ENCODE data around the gene HMOX1. TPM values are rescaled to one million over a fixed set of nuclear protein-coding genes. Genes with fewer than 3 reads are reported as not detected.
"Not testable (repeated sequence)": the region's sequence is repeated elsewhere in the genome, so short reads cannot be mapped to it uniquely, and the experiment has no call there.

Gene HMOX1
- total and polyA plus RNA-seq, 8 donors: 2.2 to 106 (median 11.4) TPM; not detected in 1

DNA sequence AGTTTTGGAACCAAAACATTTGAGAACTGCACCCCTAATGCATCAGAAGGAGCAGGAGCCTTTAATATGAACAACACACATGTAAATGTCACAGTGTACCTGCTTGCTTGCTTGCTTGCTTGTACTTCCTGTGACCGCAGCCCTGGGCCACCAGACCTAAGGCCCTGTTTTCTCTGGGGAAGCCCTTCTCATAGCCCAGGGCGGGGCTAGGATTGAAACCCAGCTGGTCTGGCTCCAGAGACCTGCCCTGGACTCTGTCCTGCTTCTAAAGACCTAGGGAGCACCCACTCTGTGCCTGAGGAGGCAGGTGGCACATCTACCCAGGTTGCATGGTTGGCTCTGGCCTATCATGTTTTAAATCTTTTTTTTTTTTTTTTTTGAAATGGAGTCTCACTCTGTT is 11.5 kb downstream of the HMOX1 start:
- no peak for DNase-seq

DNA sequence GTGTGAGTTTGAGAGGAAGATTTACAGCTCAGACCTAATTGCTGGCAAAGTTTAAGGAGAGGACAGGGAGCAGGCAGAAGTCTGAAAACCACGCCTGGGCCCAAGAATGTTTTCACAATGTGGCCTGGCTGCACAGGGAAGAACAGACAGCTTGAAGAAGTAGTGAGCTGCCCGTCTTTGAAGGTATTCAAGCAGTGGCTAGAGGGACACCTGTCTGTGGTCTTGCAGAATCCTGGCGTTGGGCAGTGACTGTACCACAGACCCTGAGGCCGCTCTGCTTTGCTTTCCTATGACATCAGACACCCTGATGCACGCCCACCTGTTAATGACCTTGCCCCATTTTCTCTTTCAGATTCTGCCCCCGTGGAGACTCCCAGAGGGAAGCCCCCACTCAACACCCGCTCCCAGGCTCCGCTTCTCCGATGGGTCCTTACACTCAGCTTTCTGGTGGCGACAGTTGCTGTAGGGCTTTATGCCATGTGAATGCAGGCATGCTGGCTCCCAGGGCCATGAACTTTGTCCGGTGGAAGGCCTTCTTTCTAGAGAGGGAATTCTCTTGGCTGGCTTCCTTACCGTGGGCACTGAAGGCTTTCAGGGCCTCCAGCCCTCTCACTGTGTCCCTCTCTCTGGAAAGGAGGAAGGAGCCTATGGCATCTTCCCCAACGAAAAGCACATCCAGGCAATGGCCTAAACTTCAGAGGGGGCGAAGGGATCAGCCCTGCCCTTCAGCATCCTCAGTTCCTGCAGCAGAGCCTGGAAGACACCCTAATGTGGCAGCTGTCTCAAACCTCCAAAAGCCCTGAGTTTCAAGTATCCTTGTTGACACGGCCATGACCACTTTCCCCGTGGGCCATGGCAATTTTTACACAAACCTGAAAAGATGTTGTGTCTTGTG is 12.5 kb downstream of the HMOX1 start:
- H3K27me3 ChIP-seq: no peaks in the 10 kb centered on the region
- peaks cover 0 to 8% (median 0%) of the 10 kb centered on the region in 4 donors for H3K4me1 ChIP-seq
- TF ChIP-seq POLR2A (IDR thresholded peaks at IDR 0.05): no peak
- TF ChIP-seq POLR2AphosphoS5 (IDR thresholded peaks at IDR 0.05): no peak
- no peak for TF ChIP-seq EP300 (IDR thresholded peaks at IDR 0.05)
- TF ChIP-seq, protein P1, sequence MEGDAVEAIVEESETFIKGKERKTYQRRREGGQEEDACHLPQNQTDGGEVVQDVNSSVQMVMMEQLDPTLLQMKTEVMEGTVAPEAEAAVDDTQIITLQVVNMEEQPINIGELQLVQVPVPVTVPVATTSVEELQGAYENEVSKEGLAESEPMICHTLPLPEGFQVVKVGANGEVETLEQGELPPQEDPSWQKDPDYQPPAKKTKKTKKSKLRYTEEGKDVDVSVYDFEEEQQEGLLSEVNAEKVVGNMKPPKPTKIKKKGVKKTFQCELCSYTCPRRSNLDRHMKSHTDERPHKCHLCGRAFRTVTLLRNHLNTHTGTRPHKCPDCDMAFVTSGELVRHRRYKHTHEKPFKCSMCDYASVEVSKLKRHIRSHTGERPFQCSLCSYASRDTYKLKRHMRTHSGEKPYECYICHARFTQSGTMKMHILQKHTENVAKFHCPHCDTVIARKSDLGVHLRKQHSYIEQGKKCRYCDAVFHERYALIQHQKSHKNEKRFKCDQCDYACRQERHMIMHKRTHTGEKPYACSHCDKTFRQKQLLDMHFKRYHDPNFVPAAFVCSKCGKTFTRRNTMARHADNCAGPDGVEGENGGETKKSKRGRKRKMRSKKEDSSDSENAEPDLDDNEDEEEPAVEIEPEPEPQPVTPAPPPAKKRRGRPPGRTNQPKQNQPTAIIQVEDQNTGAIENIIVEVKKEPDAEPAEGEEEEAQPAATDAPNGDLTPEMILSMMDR (IDR thresholded peaks at IDR 0.05): no peak
- no peak for DNase-seq
- H3K4me3 ChIP-seq: no peak overlapping the region
- no peaks in the 10 kb centered on the region for H3K9me3 ChIP-seq
- H3K27ac ChIP-seq: no peak overlapping the region
- H3K36me3 ChIP-seq: peaks cover 0 to 34% (median 14%) of the 10 kb centered on the region in 4 donors
- WGBS, 5 donors: 81 to 91% (median 85%) methylated on average over 14 to 16 of the region's 16 CpGs
- intact Hi-C loops (cut with DNase I; ENCODE audit: low total_unique reads): no loop called here

More for the DNA sequence above, 11.5 kb downstream of the HMOX1 start:
- H3K9me3 ChIP-seq: no peaks in the 10 kb centered on the region
- no peaks in the 10 kb centered on the region for H3K27me3 ChIP-seq
- H3K27ac ChIP-seq: no peak overlapping the region
- intact Hi-C loops (cut with DNase I; ENCODE audit: low total_unique reads): no loop called here
- 73 to 88% (median 76%) methylated on average over 2 of the region's 2 CpGs for WGBS, 5 donors
- H3K36me3 ChIP-seq: peaks cover 0 to 43% (median 19%) of the 10 kb centered on the region in 4 donors
- peaks cover 0 to 6% (median 0%) of the 10 kb centered on the region in 4 donors for H3K4me1 ChIP-seq
- H3K4me3 ChIP-seq: no peak overlapping the region
- TF ChIP-seq POLR2AphosphoS5 (IDR thresholded peaks at IDR 0.05) (no peak), EP300 (IDR thresholded peaks at IDR 0.05) (no peak), POLR2A (IDR thresholded peaks at IDR 0.05) (no peak)
- TF ChIP-seq, protein P1 (IDR thresholded peaks at IDR 0.05): no peak

DNA sequence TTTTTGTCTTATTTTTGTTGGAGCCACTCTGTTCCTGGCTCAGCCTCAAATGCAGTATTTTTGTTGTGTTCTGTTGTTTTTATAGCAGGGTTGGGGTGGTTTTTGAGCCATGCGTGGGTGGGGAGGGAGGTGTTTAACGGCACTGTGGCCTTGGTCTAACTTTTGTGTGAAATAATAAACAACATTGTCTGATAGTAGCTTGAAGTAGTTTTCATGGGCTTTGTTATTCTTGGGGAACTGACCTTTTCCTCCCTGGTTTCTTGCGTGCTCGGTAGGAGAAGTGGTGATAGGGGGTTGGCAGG is 13.1 kb downstream of the HMOX1 start:
- WGBS, 5 donors: 25 to 40% (median 31%) methylated on average over 4 of the region's 4 CpGs
- no peak overlapping the region for H3K4me3 ChIP-seq
- no peaks in the 10 kb centered on the region for H3K27me3 ChIP-seq
- peaks cover 0 to 34% (median 14%) of the 10 kb centered on the region in 4 donors for H3K36me3 ChIP-seq
- no peaks in the 10 kb centered on the region for H3K9me3 ChIP-seq
- no peak for DNase-seq
- no peak overlapping the region for H3K27ac ChIP-seq
- H3K4me1 ChIP-seq: peaks cover 0 to 11% (median 0%) of the 10 kb centered on the region in 4 donors
- intact Hi-C loops (cut with DNase I; ENCODE audit: low total_unique reads): no loop called here
- TF ChIP-seq, protein P1 (IDR thresholded peaks at IDR 0.05): no peak
- no peak for TF ChIP-seq POLR2AphosphoS5 (IDR thresholded peaks at IDR 0.05)
- TF ChIP-seq POLR2A (IDR thresholded peaks at IDR 0.05): no peak
- TF ChIP-seq EP300 (IDR thresholded peaks at IDR 0.05): no peak

DNA sequence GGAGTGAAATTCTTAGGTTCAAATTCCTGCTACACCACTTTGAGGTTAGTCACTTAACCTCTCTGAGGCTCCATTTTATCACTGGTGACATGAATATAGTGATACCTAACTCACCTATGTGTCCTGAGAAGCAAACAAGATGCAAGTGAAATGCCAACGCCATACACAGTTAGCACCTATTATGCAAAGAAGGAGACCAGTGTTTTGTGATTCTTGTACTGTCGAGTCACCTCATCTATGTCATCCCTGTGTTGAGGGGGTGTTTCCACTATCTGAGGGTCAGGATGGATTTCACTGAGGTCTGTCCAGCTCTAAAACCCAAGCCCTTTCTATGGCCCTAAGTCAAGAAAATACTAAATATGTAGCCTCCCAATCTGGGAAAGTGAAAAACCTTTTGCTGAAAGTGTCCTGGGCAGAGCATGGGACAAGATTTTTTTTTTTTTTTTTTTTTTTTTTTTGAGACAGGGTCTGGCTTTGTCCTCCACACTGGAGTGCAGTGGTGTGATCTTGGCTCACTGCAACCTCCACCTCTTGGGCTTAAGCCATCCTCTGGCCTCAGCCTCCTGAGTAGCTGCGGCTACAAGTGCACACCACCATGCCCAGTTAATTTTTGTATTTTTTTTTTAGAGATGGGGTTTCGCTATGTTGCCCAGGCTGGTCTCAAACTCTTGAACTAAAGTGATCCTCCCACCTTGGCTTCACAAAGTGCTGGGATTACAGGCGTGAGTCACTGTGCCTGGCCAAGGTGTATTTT is 14.1 kb downstream of the HMOX1 start:
- TF ChIP-seq EP300 (IDR thresholded peaks at IDR 0.05): no peak
- no peak for TF ChIP-seq POLR2AphosphoS5 (IDR thresholded peaks at IDR 0.05)
- TF ChIP-seq POLR2A (IDR thresholded peaks at IDR 0.05): no peak
- TF ChIP-seq, protein P1 (IDR thresholded peaks at IDR 0.05): no peak
- DNase-seq: no peak
- intact Hi-C loops (cut with DNase I; ENCODE audit: low total_unique reads): no loop called here
- Histone ChIP-seq H3K4me3 (no peak overlapping the region), H3K27ac (no peak overlapping the region), H3K9me3 (no peaks in the 10 kb centered on the region), H3K36me3 (peaks cover 0 to 28% (median 10%) of the 10 kb centered on the region in 4 donors), H3K4me1 (peaks cover 0 to 17% (median 5%) of the 10 kb centered on the region in 4 donors), H3K27me3 (no peaks in the 10 kb centered on the region)
- 87 to 95% (median 94%) methylated on average over 5 of the region's 5 CpGs for WGBS, 5 donors

- Histone ChIP-seq H3K27ac (peak overlapping the region in 2 of 5 donors; percentile 28), H3K36me3 (peaks cover 0 to 18% (median 4%) of the 10 kb centered on the region in 4 donors), H3K4me1 (peaks cover 5 to 32% (median 19%) of the 10 kb centered on the region in 4 donors)
- DNase-seq; intact Hi-C loops (cut with DNase I; ENCODE audit: low total_unique reads); H3K27me3 ChIP-seq; H3K4me3 ChIP-seq; H3K9me3 ChIP-seq: not testable (repeated sequence)
- 68 to 84% (median 80%) methylated on average over 6 of the region's 6 CpGs for WGBS, 5 donors
These were observed 15.7 kb downstream of the HMOX1 start for GRCh38 chr22:35396622-35397021.
